GM12801 (cell line): ENCODE results near the gene HECTD4.

Experiments used
- CTCF ChIP-seq: IDR thresholded peaks from one replicate; pipeline ENCODE4 v1.5.1; 2011; ENCODE audit warnings: control low read depth; ENCODE audit not compliant: insufficient read length; ENCODE audit errors: extremely low read depth

Gene HECTD4

GRCh38 chr12:112304436-112304835, 77.8 kb downstream of the HECTD4 start:
- TF ChIP-seq CTCF, result no peak

DNA sequence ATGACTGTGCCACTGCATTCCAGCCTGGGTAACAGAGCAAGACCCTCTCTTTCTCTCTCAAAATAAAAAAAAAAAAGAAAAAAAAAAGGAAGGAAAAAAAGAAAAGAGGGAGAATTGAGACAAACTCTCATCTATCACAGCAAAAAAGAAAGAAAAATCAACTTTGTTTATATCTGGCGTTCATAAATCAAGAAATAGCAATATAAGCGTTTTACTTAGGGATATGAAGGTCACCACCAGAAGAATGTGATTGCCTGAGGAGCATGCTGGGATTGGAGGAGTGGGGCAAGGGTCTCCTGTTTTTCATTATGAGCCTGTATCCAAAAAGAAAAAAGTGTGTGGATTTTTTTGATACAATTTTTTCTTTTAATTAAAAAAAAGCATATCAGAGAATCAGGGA, 78.4 kb downstream of the HECTD4 start:
- TF ChIP-seq CTCF, result no peak

- no peak for TF ChIP-seq CTCF
Measured at GRCh38 chr12:112303004-112303403, 79.2 kb downstream of the HECTD4 start.

- TF ChIP-seq CTCF, result no peak
Measured at GRCh38 chr12:112299704-112300103, 82.5 kb downstream of the HECTD4 start.

GRCh38 chr12:112297188-112297587, 85.0 kb downstream of the HECTD4 start:
- no peak for TF ChIP-seq CTCF

- no peak for TF ChIP-seq CTCF
Measured at GRCh38 chr12:112296183-112296582, 86.0 kb downstream of the HECTD4 start.

DNA sequence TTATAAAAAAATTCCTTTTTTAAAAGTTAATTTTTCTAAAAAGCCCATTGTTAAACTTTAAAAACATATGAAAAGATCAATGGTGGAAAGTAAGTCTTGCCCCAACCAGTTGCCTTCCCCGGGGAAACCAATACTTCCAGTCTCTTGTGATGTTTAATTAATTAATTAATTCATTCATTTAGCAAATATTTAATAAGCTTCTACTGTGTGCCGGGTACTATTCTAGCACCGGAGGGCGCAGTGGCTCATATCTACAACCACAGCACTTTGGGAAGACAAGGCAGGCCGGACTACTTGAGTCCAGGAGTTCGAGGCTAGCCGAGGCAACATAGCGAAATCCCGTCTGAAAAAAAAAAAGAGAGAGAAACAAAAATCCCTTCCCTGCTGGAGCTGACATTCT, 87.4 kb downstream of the HECTD4 start:
- TF ChIP-seq CTCF, result no peak

DNA sequence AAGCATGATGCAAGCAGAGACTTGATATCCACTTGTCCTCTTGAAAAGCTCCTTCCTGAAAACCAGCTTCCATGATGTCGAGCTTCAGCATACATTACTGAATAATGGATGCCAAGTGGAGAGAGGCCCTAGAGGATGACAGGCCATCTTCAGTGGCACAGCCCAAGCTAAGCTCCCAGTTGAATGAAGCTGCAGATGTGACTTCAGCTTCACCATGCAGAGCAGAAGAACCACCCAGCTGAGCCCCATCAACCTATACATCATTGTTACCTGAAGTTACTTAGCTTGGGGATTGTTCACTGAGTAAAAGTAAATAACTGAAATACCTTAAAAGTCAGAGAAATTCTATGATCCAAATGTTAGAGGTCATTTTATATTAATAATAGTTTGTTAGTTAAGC, 93.6 kb downstream of the HECTD4 start:
- no peak for TF ChIP-seq CTCF
